Activated CD4-positive, CD25-positive, alpha-beta regulatory T cell treated with anti-CD3 and anti-CD28 coated beads, Interleukin-2, amount 50 U/mL, for 72 hours (primary cell): ENCODE measurements around the gene SH3RF3.
"Not testable (repeated sequence)": the region's sequence is repeated elsewhere in the genome, so short reads cannot be mapped to it uniquely, and the experiment has no call there.

Experiments
- DNase-seq: peaks from one replicate; pipeline ENCODE4 v3.0.0; 2021

Gene SH3RF3

DNA sequence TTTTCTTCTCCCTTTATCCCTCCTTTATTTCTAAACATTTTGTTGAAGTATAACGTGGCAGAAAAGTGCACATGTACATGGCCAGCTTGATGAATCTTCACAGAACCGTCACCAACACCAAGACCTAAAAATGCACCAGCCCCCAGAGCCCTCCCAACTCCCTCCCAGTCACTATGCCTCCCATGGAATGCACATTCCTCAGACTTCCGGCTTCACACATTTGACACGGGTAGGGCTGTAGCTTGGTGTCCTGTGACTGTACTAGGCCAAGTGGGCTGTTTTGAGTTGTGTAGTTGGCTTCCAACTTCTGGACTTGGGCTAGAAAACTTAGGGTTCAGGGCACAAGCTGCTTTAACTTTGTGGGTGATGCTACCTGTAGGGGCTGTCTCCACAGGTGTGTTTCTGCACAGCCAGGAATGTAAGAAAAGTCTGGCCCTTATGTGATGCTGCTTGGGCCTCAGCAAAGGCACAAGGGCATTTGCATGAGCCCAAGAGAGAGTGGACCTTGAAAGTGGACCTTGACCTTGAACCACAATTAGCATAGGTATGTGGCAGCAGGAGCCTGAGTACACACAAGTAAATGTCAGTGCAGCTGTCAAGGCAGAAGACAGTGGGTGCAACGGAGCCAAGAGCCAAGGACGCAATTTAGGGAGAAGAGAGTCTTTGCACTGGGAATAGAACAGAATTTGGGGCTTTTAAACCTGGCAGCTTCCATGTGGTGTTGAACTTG, 406.4 kb downstream of the SH3RF3 start:
- DNase-seq = no peak

DNA sequence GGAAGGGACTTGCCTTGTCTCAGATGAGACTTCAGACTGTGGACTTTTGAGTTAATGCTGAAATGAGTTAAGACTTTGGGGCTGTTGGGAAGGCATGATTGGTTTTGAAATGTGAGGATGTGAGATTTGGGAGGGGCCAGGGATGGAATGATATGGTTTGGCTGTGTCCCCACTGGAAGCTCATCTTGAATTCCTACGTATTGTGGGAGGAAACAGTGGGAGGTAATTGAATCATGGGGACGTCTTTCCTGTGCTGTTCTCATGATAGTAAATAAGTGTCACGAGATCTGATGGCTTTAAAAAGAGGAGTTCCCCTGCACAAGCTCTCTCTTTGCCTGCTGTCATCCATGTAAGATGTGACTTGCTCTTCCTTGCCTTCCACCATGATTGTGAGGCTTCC, 407.6 kb downstream of the SH3RF3 start:
- not testable (repeated sequence) for DNase-seq

DNA sequence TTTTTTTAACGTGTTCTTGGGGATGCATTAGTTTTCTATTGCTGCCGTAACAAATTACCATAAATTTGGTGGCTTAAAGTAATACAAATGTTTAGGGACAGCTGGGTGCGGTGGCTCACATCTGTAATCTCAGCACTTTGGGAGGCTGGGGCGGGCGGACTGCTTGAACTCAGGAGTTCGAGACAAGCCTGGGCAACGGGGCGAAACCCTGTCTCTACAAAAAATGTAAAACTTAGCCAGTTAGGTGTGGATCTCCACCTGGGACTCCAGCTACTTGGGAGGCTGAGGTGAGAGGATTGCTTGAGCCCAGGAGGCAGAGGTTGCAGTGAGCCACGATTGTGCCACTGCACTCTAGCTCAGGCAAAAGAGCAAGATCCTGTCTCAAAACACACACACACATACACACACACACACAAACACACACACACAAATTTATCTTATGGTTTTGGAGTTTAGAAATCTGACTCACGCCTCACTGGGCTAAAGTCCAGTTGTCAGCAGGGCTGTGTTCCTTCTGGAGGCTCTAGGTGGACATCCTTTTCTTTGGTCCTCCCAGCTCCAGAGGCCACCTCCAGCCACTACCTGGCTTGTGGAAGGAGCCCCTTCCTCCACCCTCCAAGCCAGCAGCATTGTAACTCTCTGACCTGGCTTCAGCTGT, 408.7 kb downstream of the SH3RF3 start:
- no peak for DNase-seq

DNA sequence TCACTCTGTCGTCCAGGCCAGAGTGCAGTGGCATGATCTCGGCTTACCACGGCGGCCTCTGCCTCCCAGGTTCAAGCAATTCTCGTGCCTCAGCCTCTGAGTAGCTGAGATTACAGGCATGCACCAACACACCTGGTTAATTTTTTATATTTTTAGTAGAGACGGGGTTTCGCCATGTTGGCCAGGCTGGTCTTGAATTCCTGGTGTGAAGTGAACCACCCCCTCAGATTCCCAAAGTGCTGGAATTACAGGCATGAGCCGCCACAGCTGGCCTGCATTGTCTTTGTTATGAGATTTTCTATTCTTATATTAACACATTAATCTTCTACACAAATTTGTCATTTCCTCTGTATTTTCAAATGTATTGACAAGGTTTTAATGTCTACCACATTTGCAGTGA, 409.5 kb downstream of the SH3RF3 start:
- no peak for DNase-seq

DNA sequence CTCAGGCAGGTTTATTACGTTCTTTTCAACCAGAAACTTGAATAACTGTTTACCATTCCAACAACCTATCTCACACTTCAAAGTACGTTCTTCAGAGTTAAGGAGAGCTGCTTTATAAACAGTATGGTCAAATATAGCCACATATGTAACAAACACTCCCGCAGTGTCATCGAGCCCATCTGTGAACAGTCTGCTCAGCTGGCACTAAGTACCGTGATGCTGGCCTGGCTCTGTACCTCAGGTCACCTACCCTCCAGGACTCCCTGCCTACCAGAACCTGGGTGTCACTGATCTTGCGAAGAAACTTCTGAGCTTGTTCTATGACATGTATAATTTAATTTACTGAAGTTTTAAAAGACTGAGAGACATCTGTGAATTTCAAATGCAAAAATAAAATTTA, 413.4 kb downstream of the SH3RF3 start:
- DNase-seq = no peak

DNA sequence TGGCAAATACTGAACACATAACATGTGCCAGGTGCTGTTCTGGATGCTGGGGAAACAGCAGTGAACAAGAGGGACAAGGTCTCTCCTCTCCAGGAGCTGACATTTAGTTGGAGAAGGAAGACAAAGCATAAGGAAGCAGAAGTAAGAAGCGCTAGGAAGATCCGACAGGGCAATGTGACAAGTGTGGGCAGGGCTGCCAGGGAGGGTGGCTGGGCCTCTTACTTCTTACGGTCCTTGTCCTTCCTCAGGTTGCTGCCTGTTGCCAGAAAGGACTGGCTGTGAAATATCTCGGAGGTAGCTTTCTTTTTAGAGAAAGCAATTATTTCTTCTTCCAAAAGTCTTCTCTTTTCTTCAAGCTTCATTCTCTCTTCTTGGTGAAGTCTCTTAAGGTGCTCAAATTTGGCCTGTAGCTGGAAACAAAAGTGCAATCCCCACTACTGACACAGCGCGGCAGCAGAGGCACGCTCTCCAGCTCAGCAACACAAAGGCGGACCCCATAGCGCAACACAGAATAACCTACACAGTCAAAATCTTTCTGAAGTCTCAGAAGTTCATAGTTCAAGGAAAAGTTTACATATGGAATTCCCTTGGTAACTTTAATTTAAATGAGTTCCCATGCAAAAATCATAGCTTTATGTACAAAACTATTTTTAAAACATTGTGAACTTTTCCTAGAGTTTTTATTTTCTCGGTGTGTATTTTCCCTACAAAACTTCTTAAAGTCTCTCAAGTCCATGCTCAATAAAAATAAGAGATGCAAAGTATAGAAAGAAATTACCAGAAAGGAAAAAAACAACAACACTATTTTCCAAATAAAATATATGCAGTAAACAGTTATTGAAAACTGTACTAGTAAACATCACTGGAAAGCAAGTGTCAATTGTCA, 417.1 kb downstream of the SH3RF3 start:
- peak; percentile 69 for DNase-seq

DNA sequence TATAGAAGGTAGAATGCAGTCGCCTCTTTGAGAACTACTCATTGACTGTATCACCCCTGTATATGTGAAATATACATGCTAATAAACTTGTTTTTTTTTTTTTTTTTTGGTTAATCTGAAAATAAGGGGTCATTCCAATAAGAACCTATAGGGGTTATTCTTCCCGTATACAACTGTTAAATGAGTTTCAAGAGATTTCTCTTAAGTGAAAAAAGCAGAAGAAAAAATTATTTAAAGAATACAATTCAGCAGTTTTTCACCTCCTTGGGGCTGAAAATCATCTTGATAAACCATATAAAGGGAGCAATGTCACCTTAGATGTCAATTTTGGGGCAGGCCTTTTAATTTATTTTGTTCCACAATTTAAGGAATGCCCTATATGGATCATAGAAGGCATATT, 418.3 kb downstream of the SH3RF3 start:
- DNase-seq = no peak

DNA sequence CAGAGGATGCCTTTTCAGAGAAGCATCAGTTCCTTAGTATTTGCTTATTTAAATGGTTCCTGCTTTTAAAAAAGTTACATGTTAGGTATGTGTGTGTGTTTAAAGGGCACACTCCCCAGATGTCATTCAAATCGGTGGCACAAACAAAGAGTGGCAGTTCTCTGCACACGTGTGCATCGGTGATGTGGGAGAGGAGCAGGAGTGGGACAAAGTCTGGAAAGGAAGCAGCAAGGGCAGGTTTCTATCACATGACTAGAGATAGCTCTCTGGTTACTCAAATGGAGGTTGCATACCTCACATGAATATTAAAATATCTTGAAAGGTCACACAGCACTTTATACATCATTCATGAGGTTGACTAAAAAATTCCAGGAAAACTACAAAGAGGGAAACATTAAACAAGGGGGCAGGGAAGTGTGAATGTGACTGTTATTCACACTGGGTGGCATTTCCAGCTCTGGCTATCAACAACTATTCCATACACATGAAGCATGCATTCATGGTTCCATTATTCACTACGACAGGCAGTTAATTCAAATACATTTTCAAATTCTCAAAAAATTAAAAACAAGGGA, 420.1 kb downstream of the SH3RF3 start:
- no peak for DNase-seq
